HCT116 (cell line): ENCODE data around the gene SRCAP. TPM values are rescaled to one million over a fixed set of nuclear protein-coding genes. Genes with fewer than 3 reads are reported as not detected.

Experiments
- ATAC-seq: fragments of 200-7000 bp; cut with Tn5 transposase; 2 replicates; pipeline ENCODE4 v1.9.1; 2020; ENCODE audit warnings: mild to moderate bottlenecking, moderate library complexity
- BruUV-seq: library from RNA; stranded (reverse); fragments of 400-500 nt; replicated peaks from 2 replicates; lab custom pipeline; 2021; lab: Mats Ljungman, UMichigan
- CTCF ChIA-PET: fragments of 300-600 bp; sonication (Branson Sonifier 250); formaldehyde crosslinking; loops from one replicate; lab custom pipeline; 2021; ENCODE audit warnings: antibody characterized with exemption; lab: Charles Lee
- POLR2A ChIA-PET: fragments of 300-600, 350-600 bp; sonication (Branson Sonifier 250); formaldehyde crosslinking; loops from one replicate; lab custom pipeline; 2021; ENCODE audit warnings: antibody characterized with exemption; lab: Charles Lee
- RAD21 ChIA-PET, 2 experiments: fragments of 300-600 bp; sonication (Branson Sonifier 250); formaldehyde crosslinking; loops; one replicate each; lab custom pipeline; 2023; ENCODE audit warnings: low total read pairs in 2 of 2; ENCODE audit not compliant: uncharacterized antibody in 2 of 2, unreplicated experiment in 2 of 2, low non-redundant PET in 1 of 2; lab: Charles Lee
- DNase-seq: peaks from one replicate; pipeline ENCODE4 v3.0.0-alpha.2; 2010; ENCODE audit warnings: low read depth, low spot score
- H2AFZ ChIP-seq: fragments of 200-600 bp; shearing (Covaris generic), sonication (generic); 2 replicates; pipeline ENCODE4 v1.6.1; 2017; ENCODE audit warnings: low read depth, mixed run types, mixed read lengths, antibody characterized with exemption, low read length; ENCODE audit not compliant: poor library complexity, severe bottlenecking
- H3K27ac ChIP-seq: 2 replicates; pipeline ENCODE4 v1.5.1; 2012; ENCODE audit warnings: low read depth, low read length
- H3K27me3 ChIP-seq: fragments of 200-600 bp; sonication (generic); 2 replicates; pipeline ENCODE4 v1.6.1; 2016; ENCODE audit warnings: mixed run types, low read length, mixed read lengths; ENCODE audit not compliant: insufficient read depth
- H3K36me3 ChIP-seq, 2 experiments: fragments of 200-500 bp in 1 of 2; fragments of 200-600 bp in 1 of 2; sonication (Bioruptor generic) in 1 of 2; sonication (generic) in 1 of 2; 2 replicates each; pipeline versions ENCODE4 v1.5.1 to v1.6.1; 2014 to 2016; ENCODE audit warnings: low read length in 2 of 2, inconsistent platforms in 1 of 2, mixed read lengths in 1 of 2, mixed run types in 1 of 2; ENCODE audit not compliant: insufficient read depth in 2 of 2, control insufficient read depth in 1 of 2
- H3K4me1 ChIP-seq, 2 experiments: fragments of 200-600 bp in 1 of 2; sonication (generic) in 1 of 2; 2 replicates each; pipeline versions ENCODE4 v1.5.1 to v1.6.1; 2012 to 2017; ENCODE audit warnings: low read length in 2 of 2, inconsistent platforms in 1 of 2, mild to moderate bottlenecking in 1 of 2, mixed read lengths in 1 of 2, mixed run types in 1 of 2, moderate library complexity in 1 of 2; ENCODE audit not compliant: insufficient read depth in 2 of 2, control insufficient read depth in 1 of 2
- H3K4me2 ChIP-seq: fragments of 200-600 bp; sonication (generic); 2 replicates; pipeline ENCODE4 v1.6.1; 2017; ENCODE audit warnings: mixed run types, low read length, mixed read lengths
- H3K4me3 ChIP-seq, 2 experiments: fragments of 200-600 bp in 1 of 2; sonication (generic) in 1 of 2; replicated peaks in 1 of 2; 2 replicates each; pipeline ENCODE4 v1.5.1; 2011 to 2016; ENCODE audit warnings: low read length in 2 of 2, control low read depth in 1 of 2, low read depth in 1 of 2, mild to moderate bottlenecking in 1 of 2, mixed read lengths in 1 of 2, mixed run types in 1 of 2
- H3K79me2 ChIP-seq: fragments of 200-600 bp; sonication (generic); 2 replicates; pipeline ENCODE4 v1.6.1; 2017; ENCODE audit warnings: mild to moderate bottlenecking, mixed run types, low read length, moderate library complexity, mixed read lengths; ENCODE audit not compliant: insufficient read depth
- H3K9ac ChIP-seq: fragments of 200-600 bp; sonication (generic); 2 replicates; pipeline ENCODE4 v1.6.1; 2016; ENCODE audit warnings: low read length, mixed read lengths
- H3K9me2 ChIP-seq: fragments of 200-600 bp; sonication (generic), shearing (Covaris generic); 2 replicates; pipeline ENCODE4 v1.6.1; 2017; ENCODE audit warnings: mixed run types, mild to moderate bottlenecking, moderate library complexity; ENCODE audit not compliant: insufficient read depth
- H3K9me3 ChIP-seq, 2 experiments: fragments of 200-500 bp in 1 of 2; fragments of 200-600 bp in 1 of 2; sonication (Bioruptor generic) in 1 of 2; sonication (generic) in 1 of 2; 2 replicates each; pipeline ENCODE4 v1.6.1; 2014 to 2017; ENCODE audit warnings: low read length in 2 of 2, mixed read lengths in 2 of 2, inconsistent platforms in 1 of 2, low read depth in 1 of 2, mild to moderate bottlenecking in 1 of 2, mixed run types in 1 of 2, moderate library complexity in 1 of 2; ENCODE audit not compliant: control insufficient read depth in 1 of 2, insufficient read depth in 1 of 2
- H4K20me1 ChIP-seq: fragments of 200-600 bp; sonication (generic), shearing (Covaris generic); 2 replicates; pipeline ENCODE4 v1.6.1; 2017; ENCODE audit warnings: mixed run types, mild to moderate bottlenecking, moderate library complexity; ENCODE audit not compliant: insufficient read depth
- CTCF ChIP-seq, 3 experiments: fragments of 200-600 bp in 1 of 3; sonication (generic) in 1 of 3; IDR thresholded peaks in 2 of 3; conservative IDR thresholded peaks in 1 of 3; 2 replicates each; pipeline ENCODE4 v1.5.1; 2012 to 2017; ENCODE audit warnings: low read depth in 2 of 3, low read length in 2 of 3, antibody characterized with exemption in 1 of 3, borderline replicate concordance in 1 of 3, control low read depth in 1 of 3, mild to moderate bottlenecking in 1 of 3, mixed read lengths in 1 of 3, mixed run types in 1 of 3, moderate library complexity in 1 of 3; ENCODE audit not compliant: insufficient read depth in 1 of 3
- FOSL1 ChIP-seq: IDR thresholded peaks from 2 replicates; pipeline ENCODE4 v1.6.1; 2012; ENCODE audit warnings: low read depth
- POLR2AphosphoS5 ChIP-seq: IDR thresholded peaks from 2 replicates; pipeline ENCODE4 v1.6.1; 2011; ENCODE audit warnings: mild to moderate bottlenecking, low read depth, low read length, moderate library complexity
- SRF ChIP-seq: IDR thresholded peaks from 2 replicates; pipeline ENCODE4 v1.6.1; 2012; ENCODE audit warnings: low read depth
- YY1 ChIP-seq: IDR thresholded peaks from 2 replicates; pipeline ENCODE4 v1.6.1; 2011; ENCODE audit warnings: low read length, low read depth, moderate library complexity, mild to moderate bottlenecking; ENCODE audit not compliant: insufficient replicate concordance; ENCODE audit errors: extremely low read depth
- intact Hi-C: fragments of 100-400 bp; cut with micrococcal nuclease; formaldehyde crosslinking; loops from 2 replicates; pipeline ENCODE4 v1.10.0; 2022
- total RNA-seq: library from RNA; stranded (reverse); gene quantifications from one replicate; pipeline ENCODE4 v1.2.1, GENCODE V29; 2021; ENCODE audit not compliant: unreplicated experiment
- TF ChIP-seq, protein P1 (sequence below): IDR thresholded peaks from 2 replicates; pipeline ENCODE4 v1.6.1; 2012; ENCODE audit warnings: low read depth

Gene SRCAP
- total RNA-seq, 1 experiment from 2014 or later: 59.6 TPM

DNA sequence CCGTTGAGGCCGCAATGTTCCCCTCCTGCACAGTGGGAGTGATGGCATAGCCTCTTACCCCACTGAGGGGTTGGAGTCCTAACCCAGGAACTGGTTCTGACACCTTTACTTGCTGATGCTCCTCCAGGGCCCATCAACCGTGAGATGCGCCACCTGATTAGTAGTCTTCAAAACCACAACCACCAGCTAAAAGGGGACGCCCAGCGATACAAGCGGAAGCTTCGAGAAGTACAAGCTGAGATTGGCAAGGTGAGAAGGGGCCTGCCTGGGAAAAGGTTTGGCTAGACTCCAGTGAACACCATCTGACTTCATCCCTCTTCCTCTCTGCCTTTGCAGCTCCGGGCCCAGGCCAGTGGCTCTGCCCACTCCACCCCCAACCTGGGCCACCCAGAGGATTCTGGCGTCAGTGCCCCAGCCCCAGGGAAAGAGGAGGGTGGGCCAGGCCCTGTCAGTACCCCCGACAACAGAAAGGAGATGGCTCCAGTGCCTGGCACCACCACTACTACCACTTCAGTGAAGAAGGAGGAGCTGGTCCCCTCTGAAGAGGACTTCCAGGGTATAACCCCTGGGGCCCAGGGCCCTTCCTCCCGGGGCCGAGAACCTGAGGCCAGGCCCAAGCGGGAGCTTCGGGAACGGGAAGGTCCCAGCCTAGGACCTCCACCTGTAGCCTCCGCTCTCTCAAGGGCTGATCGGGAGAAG lies 68.9 kb downstream of the SRCAP start:
- peaks cover 26% of the 10 kb centered on the region for H3K79me2 ChIP-seq
- no peak overlapping the region for H2AFZ ChIP-seq
- DNase-seq (no peak), ATAC-seq (no peak)
- ChIA-PET POLR2A (no interaction called here), RAD21 (no interaction called here), CTCF (no interaction called here)
- H3K27ac ChIP-seq: no peak overlapping the region
- H3K27me3 ChIP-seq: no peaks in the 10 kb centered on the region
- no peaks in the 10 kb centered on the region for H4K20me1 ChIP-seq
- intact Hi-C loops: no loop called here
- peaks cover 5 to 9% of the 10 kb centered on the region in 2 experiments; a peak in 2 of 4 replicates for H3K4me1 ChIP-seq
- H3K4me2 ChIP-seq: no peak overlapping the region
- BruUV-seq: no TSS peak
- H3K9me3 ChIP-seq: no peaks in the 10 kb centered on the region
- H3K36me3 ChIP-seq: peaks cover 58 to 68% of the 10 kb centered on the region in 2 experiments
- H3K9ac ChIP-seq: no peak overlapping the region
- TF ChIP-seq CTCF (IDR thresholded peaks at IDR 0.05 in 2 of 3, conservative IDR thresholded peaks at IDR 0.05 in 1 of 3; ENCODE audit: borderline replicate concordance in 1 of 3, insufficient read depth in 1 of 3, low read depth in 2 of 3, low read length in 2 of 3): no peak
- no peak for TF ChIP-seq YY1
- TF ChIP-seq SRF: no peak
- TF ChIP-seq, protein P1, sequence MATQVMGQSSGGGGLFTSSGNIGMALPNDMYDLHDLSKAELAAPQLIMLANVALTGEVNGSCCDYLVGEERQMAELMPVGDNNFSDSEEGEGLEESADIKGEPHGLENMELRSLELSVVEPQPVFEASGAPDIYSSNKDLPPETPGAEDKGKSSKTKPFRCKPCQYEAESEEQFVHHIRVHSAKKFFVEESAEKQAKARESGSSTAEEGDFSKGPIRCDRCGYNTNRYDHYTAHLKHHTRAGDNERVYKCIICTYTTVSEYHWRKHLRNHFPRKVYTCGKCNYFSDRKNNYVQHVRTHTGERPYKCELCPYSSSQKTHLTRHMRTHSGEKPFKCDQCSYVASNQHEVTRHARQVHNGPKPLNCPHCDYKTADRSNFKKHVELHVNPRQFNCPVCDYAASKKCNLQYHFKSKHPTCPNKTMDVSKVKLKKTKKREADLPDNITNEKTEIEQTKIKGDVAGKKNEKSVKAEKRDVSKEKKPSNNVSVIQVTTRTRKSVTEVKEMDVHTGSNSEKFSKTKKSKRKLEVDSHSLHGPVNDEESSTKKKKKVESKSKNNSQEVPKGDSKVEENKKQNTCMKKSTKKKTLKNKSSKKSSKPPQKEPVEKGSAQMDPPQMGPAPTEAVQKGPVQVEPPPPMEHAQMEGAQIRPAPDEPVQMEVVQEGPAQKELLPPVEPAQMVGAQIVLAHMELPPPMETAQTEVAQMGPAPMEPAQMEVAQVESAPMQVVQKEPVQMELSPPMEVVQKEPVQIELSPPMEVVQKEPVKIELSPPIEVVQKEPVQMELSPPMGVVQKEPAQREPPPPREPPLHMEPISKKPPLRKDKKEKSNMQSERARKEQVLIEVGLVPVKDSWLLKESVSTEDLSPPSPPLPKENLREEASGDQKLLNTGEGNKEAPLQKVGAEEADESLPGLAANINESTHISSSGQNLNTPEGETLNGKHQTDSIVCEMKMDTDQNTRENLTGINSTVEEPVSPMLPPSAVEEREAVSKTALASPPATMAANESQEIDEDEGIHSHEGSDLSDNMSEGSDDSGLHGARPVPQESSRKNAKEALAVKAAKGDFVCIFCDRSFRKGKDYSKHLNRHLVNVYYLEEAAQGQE: no peak
- no peak for TF ChIP-seq FOSL1
- TF ChIP-seq POLR2AphosphoS5: no peak
- no peak overlapping the region for H3K4me3 ChIP-seq
- H3K9me2 ChIP-seq: no peaks in the 10 kb centered on the region
